Middle frontal gyrus (tissue), 1 donor: ENCODE measurements around the gene OR13C4.
"Not testable (repeated sequence)": the region's sequence is repeated elsewhere in the genome, so short reads cannot be mapped to it uniquely, and the experiment has no call there.

Experiments
- DNase-seq: peaks from one replicate; pipeline ENCODE4 v3.0.0-alpha.2; 2015; ENCODE audit warnings: low spot score; ENCODE audit errors: extremely low spot score

OR13C4 gene

DNA sequence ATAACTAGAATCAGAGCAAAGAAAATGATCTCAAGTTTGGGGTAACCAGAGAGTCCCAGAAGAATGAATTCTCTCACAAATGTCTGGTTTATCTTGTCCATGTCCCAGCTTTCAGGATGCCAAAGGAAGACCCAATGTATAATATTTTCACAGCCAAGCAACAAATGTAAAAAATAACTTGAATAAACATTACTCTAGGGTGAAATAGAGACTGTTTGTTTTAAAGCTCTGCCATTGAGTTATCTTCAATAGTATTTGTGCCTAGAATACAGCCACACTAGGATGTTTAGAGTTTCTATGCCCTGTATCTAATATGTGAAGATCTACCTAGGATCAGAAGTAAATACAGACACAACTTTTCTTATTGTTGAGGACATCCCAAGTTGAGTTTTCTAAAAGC is at the start of gene OR13C4:
TSS of gene OR13C4 (minus strand) at position 101 of the 400 bp plus-strand sequence. CDS start at position 101, 0 bp downstream.
- no peak for DNase-seq

- no peak for DNase-seq
These were observed 48.4 kb upstream of the OR13C4 start for GRCh38 chr9:104575456-104575855.

- DNase-seq = no peak
These were observed 45.6 kb upstream of the OR13C4 start for GRCh38 chr9:104572612-104573011.

DNA sequence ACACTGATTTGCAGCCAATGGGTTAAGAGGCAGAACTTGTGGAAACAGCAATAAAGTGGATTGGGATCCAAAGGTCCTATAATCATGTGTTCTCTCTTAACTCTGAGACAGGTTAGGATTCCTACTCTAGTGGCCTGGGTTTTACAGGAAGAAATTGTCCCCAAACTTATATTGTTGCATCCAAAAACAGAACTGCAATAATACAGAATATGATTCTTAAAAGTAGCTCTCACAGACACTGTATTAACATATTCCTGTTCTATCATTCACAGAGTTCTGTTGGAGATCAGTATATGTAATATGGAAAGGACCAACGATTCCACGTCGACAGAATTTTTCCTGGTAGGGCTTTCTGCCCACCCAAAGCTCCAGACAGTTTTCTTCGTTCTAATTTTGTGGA is 41.9 kb upstream of the OR13C4 start, which contains the start of gene OR13C8:
TSS of gene OR13C8 (plus strand) at position 301 of the 400 bp plus-strand sequence. CDS start at position 301, 0 bp downstream.
- DNase-seq = no peak

DNA sequence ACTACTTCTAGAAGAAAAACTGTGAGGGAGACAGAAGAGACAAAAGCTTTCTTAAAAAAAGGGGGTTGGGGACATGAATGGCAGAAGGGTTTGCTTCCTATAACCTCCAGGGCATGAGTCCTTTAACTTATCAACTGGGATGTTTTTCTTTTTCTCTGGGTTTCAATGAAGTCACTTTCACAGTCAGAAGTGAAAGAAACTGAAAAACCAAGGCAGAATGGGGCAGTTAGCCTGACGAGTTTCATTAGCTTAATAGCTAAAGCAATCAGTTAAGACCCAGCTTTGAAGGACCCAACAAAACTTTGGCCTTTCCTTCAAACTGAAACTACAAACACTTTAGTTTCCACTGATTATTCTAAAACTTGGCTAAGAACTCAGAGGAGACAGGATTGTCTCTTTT is 37.3 kb upstream of the OR13C4 start:
- DNase-seq = no peak

GRCh38 chr9:104556830-104557634 is 30.0 kb upstream of the OR13C4 start:
- DNase-seq = no peak

DNA sequence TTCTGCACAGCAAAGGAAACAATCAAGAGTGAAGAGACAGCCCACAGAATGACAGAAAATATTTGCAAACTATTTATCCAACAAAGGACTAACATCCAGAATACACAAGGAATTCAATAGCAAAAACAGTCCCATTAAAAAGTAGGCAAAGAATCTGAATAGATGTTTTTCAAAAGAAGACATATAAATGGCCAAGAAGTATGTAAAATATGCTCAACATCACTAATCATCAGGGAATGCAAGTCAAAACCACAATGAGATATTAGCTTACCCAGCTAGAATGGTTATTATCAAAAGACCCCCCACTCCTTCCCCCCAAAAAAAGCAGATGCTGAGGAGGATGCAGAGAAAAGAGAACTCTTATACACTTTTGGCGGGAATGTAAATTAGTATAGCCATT is 28.5 kb upstream of the OR13C4 start:
- DNase-seq = no peak

DNA sequence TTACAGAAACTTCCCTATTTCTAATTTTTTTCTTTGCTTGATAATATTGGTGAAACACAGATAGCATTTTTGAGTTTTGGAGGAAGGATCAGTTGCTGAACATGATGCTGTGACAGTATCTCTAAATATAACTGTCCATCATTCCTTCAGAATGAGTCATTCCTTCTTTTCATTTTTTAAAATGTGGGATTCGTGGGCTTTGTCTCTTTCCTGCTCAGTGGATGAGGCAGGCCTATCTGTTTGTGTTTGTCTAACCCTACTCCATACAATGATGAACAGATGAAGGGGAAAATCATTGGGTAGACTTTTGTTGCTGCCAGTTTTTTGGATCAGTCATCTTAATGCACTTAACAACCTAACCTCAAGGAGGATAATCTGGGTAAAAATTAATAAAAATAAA is 26.3 kb upstream of the OR13C4 start:
- DNase-seq = no peak

DNA sequence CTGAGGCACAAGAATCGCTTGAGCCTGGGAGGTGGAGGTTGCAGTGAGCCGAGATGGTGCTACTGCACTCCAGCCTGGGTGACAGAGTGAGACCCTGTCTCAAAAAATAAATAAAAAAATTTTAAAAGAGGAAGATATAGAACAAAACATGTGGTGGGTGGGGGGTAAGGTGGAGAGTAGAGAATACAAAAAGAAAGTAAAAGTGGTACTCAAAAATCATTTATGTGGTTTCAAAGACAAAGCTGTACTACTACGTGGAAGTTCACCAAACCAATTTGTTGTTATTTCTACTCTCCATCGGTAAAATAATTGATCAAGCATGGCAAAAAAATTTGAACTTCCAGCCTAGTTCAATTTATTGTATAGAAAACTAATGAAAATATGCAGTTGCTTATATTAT is 17.6 kb upstream of the OR13C4 start:
- DNase-seq = no peak

DNA sequence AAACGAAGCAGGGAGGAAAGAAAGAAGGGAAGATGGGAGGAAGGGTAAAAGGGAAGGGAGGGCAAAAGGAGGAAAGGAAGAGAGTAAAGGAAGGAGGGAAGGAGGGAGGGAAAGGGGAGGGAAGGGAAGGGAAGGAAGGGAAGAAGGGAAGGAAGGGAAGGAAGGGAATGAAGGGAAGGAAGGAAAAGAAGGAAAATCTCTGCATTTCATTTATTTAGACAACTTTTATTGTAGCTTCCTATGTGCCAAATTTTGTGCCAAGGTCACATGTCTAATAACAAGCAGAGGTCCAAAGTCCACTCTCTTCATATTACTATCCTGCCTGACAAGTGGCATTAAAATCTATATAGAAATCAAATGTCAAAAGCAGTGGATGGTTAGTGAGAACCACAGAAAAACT is 12.3 kb upstream of the OR13C4 start:
- DNase-seq = no peak

DNA sequence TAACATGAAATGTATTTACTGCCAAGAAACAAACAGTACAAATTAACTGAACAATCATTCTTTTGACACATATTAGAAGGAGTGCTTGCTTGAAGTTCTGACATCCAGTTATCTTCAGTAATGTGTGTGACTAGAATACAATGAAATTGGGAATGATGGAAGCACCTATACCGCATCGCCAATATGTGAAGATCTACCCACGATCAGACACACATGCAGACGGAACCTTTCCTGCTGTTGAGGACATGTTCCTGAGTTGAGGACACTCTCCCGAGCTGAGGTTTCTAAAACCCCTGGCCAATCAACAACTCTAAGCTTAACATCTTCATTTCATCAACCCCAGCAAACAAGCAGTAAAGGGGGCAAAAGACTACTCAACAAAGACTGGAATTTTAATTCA is 9.7 kb upstream of the OR13C4 start, which contains the start of gene OR13C3:
TSS of gene OR13C3 (minus strand) at position 101 of the 400 bp plus-strand sequence. CDS start 133 bp downstream, outside the sequence.
- no peak for DNase-seq

DNA sequence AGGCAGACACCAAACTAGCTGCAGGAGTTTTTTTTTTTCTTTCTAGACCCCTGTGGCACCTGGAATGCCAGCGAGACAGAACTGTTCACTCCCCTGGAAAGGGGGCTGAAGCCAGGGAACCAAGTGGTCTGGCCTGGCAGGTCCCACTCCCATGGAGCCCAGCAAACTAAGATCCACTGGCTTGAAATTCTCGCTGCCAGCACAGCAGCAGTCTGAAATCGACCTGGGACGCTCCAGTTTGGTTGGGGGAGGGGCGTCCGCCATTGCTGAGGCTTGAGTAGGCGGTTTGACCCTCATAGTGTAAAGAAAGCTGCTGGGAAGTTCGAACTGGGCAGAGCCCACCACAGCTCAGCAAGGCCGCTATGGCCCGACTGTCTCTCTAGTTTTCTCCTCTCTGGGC is 6.8 kb downstream of the OR13C4 start:
- DNase-seq = not testable (repeated sequence)

DNA sequence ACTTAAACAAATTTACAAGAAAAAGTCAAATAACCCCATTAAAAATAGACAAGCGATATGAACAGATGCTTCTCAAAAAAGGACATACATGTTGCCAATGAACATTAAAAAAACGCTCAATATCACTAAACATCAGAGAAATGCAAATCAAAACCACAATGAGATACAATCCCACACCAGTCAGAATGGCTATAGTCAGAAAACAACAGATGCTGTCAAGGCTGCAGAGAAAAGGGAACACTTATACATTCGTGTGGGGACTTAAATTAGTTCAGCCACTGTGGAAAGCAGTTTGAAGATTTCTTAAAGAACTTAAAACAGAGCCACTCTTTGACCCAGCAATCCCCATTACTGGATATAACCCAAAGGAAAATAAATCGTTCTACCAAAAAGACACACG is 12.1 kb downstream of the OR13C4 start:
- no peak for DNase-seq

DNA sequence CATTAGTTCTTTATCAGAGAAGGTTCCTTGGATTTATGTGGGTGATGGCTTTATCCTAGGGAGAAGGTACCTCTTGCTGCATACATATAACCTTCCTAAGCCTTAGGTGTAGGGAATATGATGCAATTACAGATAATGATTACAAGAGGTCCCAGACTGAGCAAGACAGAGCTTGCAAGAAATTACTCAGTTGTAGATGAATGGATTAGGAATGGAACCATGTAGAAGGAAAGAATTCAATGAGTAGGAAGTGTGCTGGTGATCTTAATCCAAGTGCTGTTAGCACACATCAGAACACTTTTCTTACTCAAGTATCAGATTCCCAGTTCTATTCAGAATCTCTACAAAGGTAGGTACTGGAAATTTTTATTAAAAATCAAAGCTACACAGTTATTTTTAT is 20.4 kb downstream of the OR13C4 start:
- DNase-seq = no peak

DNA sequence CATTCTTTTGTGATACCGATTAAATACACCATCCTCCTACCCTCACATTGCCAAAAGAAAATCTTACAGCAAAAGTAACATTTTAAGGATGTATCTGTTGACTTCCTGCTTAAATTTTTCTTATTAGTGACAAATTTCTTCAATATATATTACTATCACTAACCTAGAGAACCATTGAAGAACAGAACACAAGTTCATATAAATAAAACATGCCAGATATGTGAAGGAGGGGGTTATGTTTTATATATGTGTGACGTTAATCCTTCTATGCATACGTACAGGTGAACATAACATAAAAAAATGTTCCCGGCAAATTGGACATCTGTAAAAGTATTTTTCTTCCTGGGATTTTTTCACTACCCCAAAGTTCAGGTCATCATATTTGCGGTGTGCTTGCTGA is 23.0 kb downstream of the OR13C4 start, which contains the start of gene OR13F1:
TSS of gene OR13F1 (plus strand) at position 301 of the 400 bp plus-strand sequence. CDS start at position 301, 0 bp downstream.
- DNase-seq = no peak

GRCh38 chr9:104503440-104503839 is 23.6 kb downstream of the OR13C4 start:
- DNase-seq = no peak

DNA sequence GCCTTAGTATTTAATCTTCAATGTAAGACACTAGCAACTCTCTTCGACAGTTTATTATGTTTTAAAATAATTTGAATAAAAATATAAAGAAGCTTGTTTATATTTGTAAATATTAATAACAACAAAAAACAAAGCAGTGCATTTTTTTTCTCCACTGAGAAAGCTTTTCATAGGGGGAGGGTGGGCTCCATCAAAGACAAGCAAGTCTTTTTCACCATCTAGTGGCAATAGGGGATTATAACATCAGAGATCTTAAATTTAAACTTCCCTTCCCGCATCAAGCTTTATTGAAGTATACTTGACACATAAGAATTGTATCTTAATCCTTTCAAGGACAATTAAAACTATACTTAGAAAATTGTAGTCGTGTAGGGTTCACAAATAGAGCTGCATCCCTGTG is 32.2 kb downstream of the OR13C4 start:
- DNase-seq = no peak

GRCh38 chr9:104485014-104485413 is 42.0 kb downstream of the OR13C4 start:
- DNase-seq = no peak

DNA sequence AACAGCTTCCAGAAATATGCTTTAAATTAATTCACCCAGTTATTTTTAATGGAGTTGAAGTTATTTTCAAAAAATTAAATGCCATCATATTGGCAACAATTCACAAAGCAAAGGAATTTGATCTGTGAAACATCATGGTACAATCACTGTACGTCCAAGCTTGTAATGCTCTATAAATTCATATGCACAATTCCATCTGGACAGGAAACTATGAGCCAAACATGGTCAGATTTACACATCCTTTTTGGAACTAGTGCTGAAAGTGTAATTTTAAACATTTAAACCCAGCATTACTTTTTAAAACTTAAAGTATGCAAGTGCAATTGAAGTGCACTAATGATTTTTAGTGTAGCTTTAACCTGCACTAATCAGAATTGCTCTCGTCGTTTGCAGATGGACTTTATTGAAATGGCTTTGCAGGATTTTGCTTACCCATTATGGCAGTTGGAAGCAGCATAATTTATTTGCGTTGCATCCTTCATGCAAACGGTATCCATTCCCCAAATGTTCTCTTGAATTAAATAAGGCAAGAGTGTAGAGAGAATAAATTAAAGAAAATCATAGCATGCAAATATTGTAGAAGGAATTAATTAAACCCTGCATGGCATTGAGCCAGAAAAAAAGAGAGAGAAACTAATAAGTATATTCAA is 44.0 kb downstream of the OR13C4 start:
- no peak for DNase-seq
